Testis (tissue), 2 donors: Measurements from ENCODE around the gene UCK2.

Source experiments
- POLR2A ChIP-seq: fragments of 450-650 bp; IDR thresholded peaks from one replicate; pipeline ENCODE4 v1.6.1; 2017; ENCODE audit warnings: antibody characterized with exemption, mild to moderate bottlenecking, moderate library complexity
- TF ChIP-seq, protein P1 (sequence below), 3 experiments: fragments of 450-650 bp in 2 of 3; fragments of 200-600 bp in 1 of 3; sonication (generic) in 1 of 3; IDR thresholded peaks; one replicate each; pipeline ENCODE4 v1.5.1; 2016 to 2019; ENCODE audit warnings: antibody characterized with exemption in 3 of 3, mild to moderate bottlenecking in 2 of 3, moderate library complexity in 1 of 3

DNA sequence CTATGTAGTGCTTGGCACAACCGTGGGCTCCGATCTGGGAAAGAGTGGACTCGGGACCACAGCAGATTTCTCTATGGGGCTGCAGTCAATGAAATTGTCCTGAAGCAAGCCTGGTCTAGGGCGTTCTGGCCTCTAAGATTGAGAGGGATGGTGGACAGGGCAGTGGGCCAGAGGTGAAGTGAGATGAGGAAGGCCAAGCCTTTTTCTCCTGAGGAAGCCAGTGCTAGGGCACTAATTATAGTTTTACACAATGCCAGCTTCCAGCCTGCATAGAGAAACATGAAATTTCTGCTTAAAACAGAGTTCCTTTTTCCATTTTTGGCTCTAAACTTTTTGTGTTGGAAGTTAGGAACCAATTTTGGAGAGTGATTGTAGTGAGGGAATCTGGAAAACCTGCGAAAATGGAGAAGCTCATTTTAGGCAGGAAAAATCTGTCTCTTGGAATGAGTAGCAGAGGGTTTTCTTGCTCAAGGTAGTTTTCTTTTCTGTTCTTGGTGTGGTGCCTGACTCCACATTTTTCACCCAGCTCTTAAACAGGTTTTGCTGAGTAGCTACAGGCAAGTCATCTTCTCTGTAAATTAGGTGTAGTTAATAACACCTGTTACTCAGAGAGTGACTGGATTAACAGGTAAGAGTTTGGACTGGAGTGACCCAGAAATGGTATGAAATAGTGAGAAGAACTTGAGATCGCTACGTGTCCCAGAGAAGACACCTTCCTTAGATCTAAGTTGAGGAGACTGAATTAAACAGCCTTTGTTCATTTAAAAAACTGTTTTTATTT is 22.1 kb downstream of the UCK2 start:
- TF ChIP-seq POLR2A = no peak
- TF ChIP-seq, protein P1, sequence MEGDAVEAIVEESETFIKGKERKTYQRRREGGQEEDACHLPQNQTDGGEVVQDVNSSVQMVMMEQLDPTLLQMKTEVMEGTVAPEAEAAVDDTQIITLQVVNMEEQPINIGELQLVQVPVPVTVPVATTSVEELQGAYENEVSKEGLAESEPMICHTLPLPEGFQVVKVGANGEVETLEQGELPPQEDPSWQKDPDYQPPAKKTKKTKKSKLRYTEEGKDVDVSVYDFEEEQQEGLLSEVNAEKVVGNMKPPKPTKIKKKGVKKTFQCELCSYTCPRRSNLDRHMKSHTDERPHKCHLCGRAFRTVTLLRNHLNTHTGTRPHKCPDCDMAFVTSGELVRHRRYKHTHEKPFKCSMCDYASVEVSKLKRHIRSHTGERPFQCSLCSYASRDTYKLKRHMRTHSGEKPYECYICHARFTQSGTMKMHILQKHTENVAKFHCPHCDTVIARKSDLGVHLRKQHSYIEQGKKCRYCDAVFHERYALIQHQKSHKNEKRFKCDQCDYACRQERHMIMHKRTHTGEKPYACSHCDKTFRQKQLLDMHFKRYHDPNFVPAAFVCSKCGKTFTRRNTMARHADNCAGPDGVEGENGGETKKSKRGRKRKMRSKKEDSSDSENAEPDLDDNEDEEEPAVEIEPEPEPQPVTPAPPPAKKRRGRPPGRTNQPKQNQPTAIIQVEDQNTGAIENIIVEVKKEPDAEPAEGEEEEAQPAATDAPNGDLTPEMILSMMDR (IDR thresholded peaks at IDR 0.05) = no peak
